HL-60 (cell line): ENCODE data around the gene PP2D1.
"Not testable (repeated sequence)": the region's sequence is repeated elsewhere in the genome, so short reads cannot be mapped to it uniquely, and the experiment has no call there.

Experiments
- DNase-seq, 2 experiments: peaks; one replicate each; pipeline ENCODE4 v3.0.0-alpha.2; 2010 to 2020; ENCODE audit warnings: low read depth in 1 of 2, low spot score in 1 of 2
- H3K27ac ChIP-seq: fragments of 250-450 bp; sonication (Bioruptor Pico); replicated peaks from 2 replicates; pipeline ENCODE4 v1.5.1; 2020; ENCODE audit warnings: mild to moderate bottlenecking, moderate library complexity
- H3K27me3 ChIP-seq: fragments of 250-450 bp; sonication (Bioruptor Pico); 2 replicates; pipeline ENCODE4 v1.5.1; 2021; ENCODE audit warnings: mild to moderate bottlenecking, moderate library complexity; ENCODE audit not compliant: insufficient read depth, poor library complexity, severe bottlenecking
- H3K4me3 ChIP-seq: replicated peaks from 2 replicates; pipeline ENCODE4 v1.5.1; 2011; ENCODE audit warnings: mild to moderate bottlenecking, control low read depth, low read length; ENCODE audit not compliant: insufficient read depth
- CTCF ChIP-seq: IDR thresholded peaks from one replicate; pipeline ENCODE4 v1.5.1; 2011; ENCODE audit warnings: low read length, control low read depth, inconsistent platforms; ENCODE audit not compliant: insufficient read depth
- GABPA ChIP-seq: IDR thresholded peaks from 2 replicates; pipeline ENCODE4 v1.6.1; 2012; ENCODE audit warnings: low read depth
- POLR2AphosphoS5 ChIP-seq: IDR thresholded peaks from 2 replicates; pipeline ENCODE4 v1.6.1; 2012; ENCODE audit warnings: low read depth
- SPI1 ChIP-seq: IDR thresholded peaks from 2 replicates; pipeline ENCODE4 v1.6.1; 2012; ENCODE audit warnings: low read depth, mild to moderate bottlenecking, borderline replicate concordance
- TF ChIP-seq, protein P1 (sequence below): IDR thresholded peaks from 2 replicates; pipeline ENCODE4 v1.6.1; 2012; ENCODE audit warnings: low read depth; ENCODE audit not compliant: insufficient replicate concordance

Gene PP2D1

DNA sequence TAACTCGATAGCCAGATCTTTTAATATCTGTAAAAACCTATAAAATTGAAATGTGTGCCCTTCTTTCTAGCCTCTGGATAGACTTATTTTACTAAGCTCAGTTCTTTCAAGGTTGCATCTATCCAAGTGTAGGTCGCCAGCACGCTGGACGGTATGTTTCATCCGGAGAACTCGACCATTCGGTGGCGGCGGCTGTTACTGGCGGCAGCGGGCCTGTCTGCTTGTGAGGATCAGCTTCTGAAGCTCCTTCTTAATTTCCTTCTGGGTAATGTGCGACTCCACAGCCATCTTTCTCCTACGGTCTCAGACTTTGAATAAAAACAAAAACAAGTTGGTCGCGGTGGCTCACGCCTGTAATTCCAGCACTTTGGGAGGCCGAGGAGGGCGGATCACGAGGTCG is 4.1 kb downstream of the PP2D1 start:
- DNase-seq: no peak
- no peaks in the 10 kb centered on the region for H3K27me3 ChIP-seq
- H3K4me3 ChIP-seq: no peak overlapping the region
- no peak overlapping the region for H3K27ac ChIP-seq
- TF ChIP-seq CTCF (no peak), POLR2AphosphoS5 (no peak), GABPA (no peak), SPI1 (no peak)
- TF ChIP-seq, protein P1, sequence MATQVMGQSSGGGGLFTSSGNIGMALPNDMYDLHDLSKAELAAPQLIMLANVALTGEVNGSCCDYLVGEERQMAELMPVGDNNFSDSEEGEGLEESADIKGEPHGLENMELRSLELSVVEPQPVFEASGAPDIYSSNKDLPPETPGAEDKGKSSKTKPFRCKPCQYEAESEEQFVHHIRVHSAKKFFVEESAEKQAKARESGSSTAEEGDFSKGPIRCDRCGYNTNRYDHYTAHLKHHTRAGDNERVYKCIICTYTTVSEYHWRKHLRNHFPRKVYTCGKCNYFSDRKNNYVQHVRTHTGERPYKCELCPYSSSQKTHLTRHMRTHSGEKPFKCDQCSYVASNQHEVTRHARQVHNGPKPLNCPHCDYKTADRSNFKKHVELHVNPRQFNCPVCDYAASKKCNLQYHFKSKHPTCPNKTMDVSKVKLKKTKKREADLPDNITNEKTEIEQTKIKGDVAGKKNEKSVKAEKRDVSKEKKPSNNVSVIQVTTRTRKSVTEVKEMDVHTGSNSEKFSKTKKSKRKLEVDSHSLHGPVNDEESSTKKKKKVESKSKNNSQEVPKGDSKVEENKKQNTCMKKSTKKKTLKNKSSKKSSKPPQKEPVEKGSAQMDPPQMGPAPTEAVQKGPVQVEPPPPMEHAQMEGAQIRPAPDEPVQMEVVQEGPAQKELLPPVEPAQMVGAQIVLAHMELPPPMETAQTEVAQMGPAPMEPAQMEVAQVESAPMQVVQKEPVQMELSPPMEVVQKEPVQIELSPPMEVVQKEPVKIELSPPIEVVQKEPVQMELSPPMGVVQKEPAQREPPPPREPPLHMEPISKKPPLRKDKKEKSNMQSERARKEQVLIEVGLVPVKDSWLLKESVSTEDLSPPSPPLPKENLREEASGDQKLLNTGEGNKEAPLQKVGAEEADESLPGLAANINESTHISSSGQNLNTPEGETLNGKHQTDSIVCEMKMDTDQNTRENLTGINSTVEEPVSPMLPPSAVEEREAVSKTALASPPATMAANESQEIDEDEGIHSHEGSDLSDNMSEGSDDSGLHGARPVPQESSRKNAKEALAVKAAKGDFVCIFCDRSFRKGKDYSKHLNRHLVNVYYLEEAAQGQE: no peak

- H3K27ac ChIP-seq: no peak overlapping the region
- no peaks in the 10 kb centered on the region for H3K27me3 ChIP-seq
- no peak for DNase-seq
- TF ChIP-seq GABPA (no peak), CTCF (no peak), SPI1 (no peak), POLR2AphosphoS5 (no peak)
- TF ChIP-seq, protein P1: no peak
- no peak overlapping the region for H3K4me3 ChIP-seq
Measured at GRCh38 chr3:20001932-20002331, 10.1 kb downstream of the PP2D1 start.

GRCh38 chr3:19997502-19997901 is 14.6 kb downstream of the PP2D1 start:
- no peak for DNase-seq
- TF ChIP-seq SPI1: no peak
- TF ChIP-seq POLR2AphosphoS5: no peak
- Histone ChIP-seq H3K4me3 (no peak overlapping the region), H3K27ac (no peak overlapping the region), H3K27me3 (no peaks in the 10 kb centered on the region)

- no peak for DNase-seq
- Histone ChIP-seq H3K27ac (no peak overlapping the region), H3K4me3 (no peak overlapping the region), H3K27me3 (no peaks in the 10 kb centered on the region)
- TF ChIP-seq GABPA (no peak), CTCF (no peak), SPI1 (no peak), POLR2AphosphoS5 (no peak)
- TF ChIP-seq, protein P1: no peak
Measured at GRCh38 chr3:19994796-19995195, 17.3 kb downstream of the PP2D1 start.

DNA sequence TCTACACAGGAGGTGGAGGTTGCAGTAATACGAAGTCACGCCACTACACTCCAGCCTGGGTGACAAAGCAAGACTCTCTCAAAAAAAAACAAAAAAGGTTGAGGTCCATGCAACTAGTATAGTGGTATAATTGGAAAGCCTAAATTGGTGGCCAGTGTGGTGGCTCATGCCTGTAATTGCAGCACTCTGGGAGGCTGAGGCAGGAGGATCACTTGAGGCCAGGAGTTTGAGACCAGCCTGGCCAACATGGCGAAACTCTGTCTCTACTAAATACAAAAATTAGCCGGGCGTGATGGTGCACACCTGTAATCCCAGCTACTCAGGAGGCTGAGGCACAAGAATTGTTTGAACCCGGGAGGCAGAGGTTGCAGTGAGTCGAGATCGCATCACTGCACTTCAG is 23.2 kb downstream of the PP2D1 start:
- H3K27me3 ChIP-seq, DNase-seq, H3K27ac ChIP-seq, H3K4me3 ChIP-seq: not testable (repeated sequence)
